GM23248 (cell line): ENCODE data around the gene TBC1D8. TPM values are rescaled to one million over a fixed set of nuclear protein-coding genes. Genes with fewer than 3 reads are reported as not detected.

Experiments used
- DNase-seq: peaks from one replicate; pipeline ENCODE4 v3.0.0-alpha.2; 2015
- H2AFZ ChIP-seq: fragments of 200-600 bp; sonication (generic); 2 replicates; pipeline ENCODE4 v1.6.1; 2016; ENCODE audit warnings: antibody characterized with exemption
- H3F3A ChIP-seq: fragments of 200-600 bp; sonication (generic); 2 replicates; pipeline ENCODE4 v1.6.1; 2016; ENCODE audit warnings: mild to moderate bottlenecking, antibody characterized with exemption, mixed run types; ENCODE audit not compliant: insufficient read depth
- H3K27ac ChIP-seq: fragments of 200-600 bp; sonication (generic); 2 replicates; pipeline ENCODE4 v1.5.1; 2016; ENCODE audit warnings: mild to moderate bottlenecking
- H3K27me3 ChIP-seq: fragments of 200-600 bp; sonication (generic); replicated peaks from 2 replicates; pipeline ENCODE4 v1.6.1; 2016; ENCODE audit warnings: mild to moderate bottlenecking; ENCODE audit not compliant: insufficient read depth
- H3K36me3 ChIP-seq: fragments of 200-600 bp; sonication (generic); 2 replicates; pipeline ENCODE4 v1.6.1; 2016; ENCODE audit warnings: low read depth, mild to moderate bottlenecking
- H3K4me1 ChIP-seq: fragments of 200-600 bp; sonication (generic); 2 replicates; pipeline ENCODE4 v1.6.1; 2016; ENCODE audit warnings: mild to moderate bottlenecking; ENCODE audit not compliant: insufficient read depth
- H3K4me2 ChIP-seq: fragments of 200-600 bp; sonication (generic); one replicate; pipeline ENCODE4 v1.6.1; 2016; ENCODE audit warnings: mild to moderate bottlenecking; ENCODE audit not compliant: unreplicated experiment
- H3K4me3 ChIP-seq: fragments of 200-600 bp; sonication (generic); 2 replicates; pipeline ENCODE4 v1.5.1; 2016; ENCODE audit warnings: mild to moderate bottlenecking
- H3K79me2 ChIP-seq: fragments of 200-600 bp; sonication (generic); 2 replicates; pipeline ENCODE4 v1.6.1; 2016; ENCODE audit warnings: mild to moderate bottlenecking; ENCODE audit not compliant: insufficient read depth
- H3K9ac ChIP-seq: fragments of 200-600 bp; sonication (generic); 2 replicates; pipeline ENCODE4 v1.6.1; 2016; ENCODE audit warnings: mild to moderate bottlenecking
- H3K9me2 ChIP-seq: fragments of 200-600 bp; sonication (generic); 2 replicates; pipeline ENCODE4 v1.6.1; 2016; ENCODE audit warnings: mixed run types, mild to moderate bottlenecking, moderate library complexity; ENCODE audit not compliant: insufficient read depth
- H3K9me3 ChIP-seq: fragments of 200-600 bp; sonication (generic); one replicate; pipeline ENCODE4 v1.6.1; 2017; ENCODE audit warnings: low read depth
- H4K20me1 ChIP-seq: fragments of 200-600 bp; sonication (generic); 2 replicates; pipeline ENCODE4 v1.6.0; 2016; ENCODE audit not compliant: insufficient read depth
- EZH2 ChIP-seq: fragments of 200-600 bp; sonication (generic); IDR thresholded peaks from 2 replicates; pipeline ENCODE4 v1.6.1; 2018; ENCODE audit warnings: antibody characterized with exemption, mild to moderate bottlenecking; ENCODE audit not compliant: insufficient read depth, poor library complexity, severe bottlenecking
- EZH2phosphoT487 ChIP-seq: fragments of 200-600 bp; sonication (generic); IDR thresholded peaks from 2 replicates; pipeline ENCODE4 v1.6.1; 2018; ENCODE audit warnings: antibody characterized with exemption, moderate library complexity, mild to moderate bottlenecking, low read depth; ENCODE audit not compliant: insufficient read depth
- WGBS, 2 experiments: methylation state at CpG; one replicate each; pipeline ENCODE4 v1.1.6; 2015 to 2017; ENCODE audit warnings: low lambda C conversion rate in 2 of 2, low coverage in 1 of 2; ENCODE audit errors: missing lambda C conversion rate in 2 of 2; 5-methylcytosine and 5-hydroxymethylcytosine counted together
- in situ Hi-C: fragments of 300-500 bp; cut with MboI; formaldehyde crosslinking; loops from 2 replicates; pipeline ENCODE4 v1.15.0; 2020
- polyA plus RNA-seq: library from polyadenylated mRNA; unstranded; fragments of >200 nt; fragmentation: Nextera tagmentation; extraction: Ambion mirVana; gene quantifications from 2 replicates; pipeline ENCODE4 v1.2.1, GENCODE V29; 2016
- total RNA-seq: library from RNA; depleted of rRNA; stranded (reverse); fragments of >200 nt; shearing (Covaris generic); gene quantifications from 2 replicates; pipeline ENCODE4 v1.2.3, GENCODE V29; 2014

TBC1D8 gene
- total and polyA plus RNA-seq, 2 experiments from 2014 or later = 2.5 to 2.6 TPM

DNA sequence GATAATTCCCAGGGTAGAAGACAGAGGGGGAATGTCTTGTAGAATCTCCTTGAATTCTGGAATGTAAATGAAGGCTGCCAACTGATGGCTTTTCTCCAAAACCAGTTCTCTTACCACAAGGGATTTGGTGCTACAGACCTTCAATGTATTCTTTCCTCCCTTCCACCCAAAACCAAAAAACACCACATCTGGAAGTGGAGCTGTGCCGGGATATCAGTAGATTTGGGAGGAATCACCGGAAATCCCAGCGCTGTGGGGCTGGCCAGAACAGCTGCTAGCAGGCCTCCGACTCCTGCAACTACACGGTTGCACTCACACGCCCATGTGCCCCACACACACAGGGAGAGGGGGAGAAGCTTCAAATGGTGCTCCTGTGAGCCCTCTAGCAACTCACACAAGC, 103.4 kb downstream of the TBC1D8 start:
- Histone ChIP-seq H3K9me2 (no peaks in the 10 kb centered on the region), H3K27ac (no peak overlapping the region), H3K9me3 (no peaks in the 10 kb centered on the region), H2AFZ (no peak overlapping the region), H3K36me3 (no peaks in the 10 kb centered on the region), H3K79me2 (no peaks in the 10 kb centered on the region), H3K27me3 (no peaks in the 10 kb centered on the region), H3F3A (no peaks in the 10 kb centered on the region), H4K20me1 (no peaks in the 10 kb centered on the region), H3K4me2 (no peak overlapping the region), H3K4me3 (no peak overlapping the region), H3K4me1 (no peaks in the 10 kb centered on the region), H3K9ac (no peak overlapping the region)
- no peak for DNase-seq
- TF ChIP-seq EZH2 (no peak), EZH2phosphoT487 (no peak)
- in situ Hi-C loops = no loop called here
- 92 to 93% methylated on average over 6 of the region's 6 CpGs for WGBS, 2 experiments

DNA sequence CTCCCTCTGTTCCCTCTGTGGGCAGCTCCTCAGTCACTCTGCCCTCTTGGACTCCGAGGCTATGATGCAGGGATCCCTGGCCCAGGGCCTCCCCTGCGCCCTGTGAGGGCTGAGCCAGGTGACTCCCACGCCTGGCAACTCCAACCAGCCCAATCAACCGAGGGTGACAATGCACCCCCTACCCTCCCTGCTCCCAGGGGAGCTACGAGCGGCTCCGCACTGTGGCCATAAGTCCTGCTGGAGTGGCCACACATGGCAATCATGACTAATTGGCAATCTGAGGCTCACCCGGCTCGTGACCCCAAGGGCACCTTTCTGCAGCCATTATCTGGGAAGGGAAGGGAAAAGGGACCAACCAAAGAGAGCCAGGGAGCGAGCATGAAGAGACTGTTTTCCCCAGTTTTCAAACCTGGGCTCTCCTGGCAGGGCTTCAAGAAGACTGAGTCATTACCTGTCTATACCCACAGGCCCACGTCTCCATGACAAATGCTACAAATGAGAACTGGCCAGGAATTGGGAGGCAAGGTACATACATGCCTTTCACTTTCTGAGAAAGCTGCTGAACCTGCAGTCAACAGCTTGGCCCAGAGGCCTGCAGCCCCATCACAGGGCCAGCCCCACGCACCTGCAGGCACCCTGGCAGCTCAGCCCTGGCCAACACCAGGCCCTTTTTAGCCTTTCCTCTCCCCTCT, 104.0 kb downstream of the TBC1D8 start:
- Histone ChIP-seq H2AFZ (no peak overlapping the region), H3K9me2 (no peaks in the 10 kb centered on the region), H3K79me2 (no peaks in the 10 kb centered on the region), H3K4me1 (no peaks in the 10 kb centered on the region), H3K36me3 (no peaks in the 10 kb centered on the region), H4K20me1 (no peaks in the 10 kb centered on the region), H3K27me3 (no peaks in the 10 kb centered on the region), H3K9me3 (no peaks in the 10 kb centered on the region), H3K4me3 (no peak overlapping the region), H3K27ac (no peak overlapping the region), H3K9ac (no peak overlapping the region), H3F3A (no peaks in the 10 kb centered on the region), H3K4me2 (no peak overlapping the region)
- in situ Hi-C loops = no loop called here
- peak; percentile 14 for DNase-seq
- no peak for TF ChIP-seq EZH2
- no peak for TF ChIP-seq EZH2phosphoT487
- WGBS, 2 experiments = 90% methylated on average over 12 of the region's 12 CpGs

DNA sequence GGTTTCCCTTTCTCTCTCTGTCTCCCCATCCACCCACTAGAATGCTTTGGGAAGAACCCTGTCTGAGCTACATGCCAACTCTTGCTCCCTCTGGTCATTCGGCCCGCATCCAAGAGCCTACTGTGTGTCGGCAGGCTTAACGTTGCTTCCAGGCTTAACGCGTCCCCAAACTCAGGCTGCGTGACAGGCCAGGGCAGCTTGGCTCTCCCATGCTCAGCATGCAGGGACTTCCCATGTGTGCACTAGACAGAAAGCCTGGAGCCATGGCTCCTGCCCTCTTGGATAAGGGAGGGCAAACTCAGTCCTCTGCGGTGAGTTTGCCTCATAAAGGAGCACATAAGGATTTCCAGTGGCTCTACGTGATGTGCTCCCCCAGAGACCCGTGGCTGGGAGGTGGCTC, 105.9 kb downstream of the TBC1D8 start:
- Histone ChIP-seq H2AFZ (no peak overlapping the region), H3K9ac (no peak overlapping the region), H3K9me3 (no peaks in the 10 kb centered on the region), H4K20me1 (no peaks in the 10 kb centered on the region), H3K79me2 (no peaks in the 10 kb centered on the region), H3K27ac (no peak overlapping the region), H3K36me3 (no peaks in the 10 kb centered on the region), H3K4me1 (no peaks in the 10 kb centered on the region), H3F3A (no peaks in the 10 kb centered on the region), H3K27me3 (no peaks in the 10 kb centered on the region), H3K4me3 (no peak overlapping the region), H3K4me2 (no peak overlapping the region), H3K9me2 (no peaks in the 10 kb centered on the region)
- in situ Hi-C loops = no loop called here
- no peak for DNase-seq
- TF ChIP-seq EZH2 (no peak), EZH2phosphoT487 (no peak)
- 96 to 97% methylated on average over 10 of the region's 10 CpGs for WGBS, 2 experiments

DNA sequence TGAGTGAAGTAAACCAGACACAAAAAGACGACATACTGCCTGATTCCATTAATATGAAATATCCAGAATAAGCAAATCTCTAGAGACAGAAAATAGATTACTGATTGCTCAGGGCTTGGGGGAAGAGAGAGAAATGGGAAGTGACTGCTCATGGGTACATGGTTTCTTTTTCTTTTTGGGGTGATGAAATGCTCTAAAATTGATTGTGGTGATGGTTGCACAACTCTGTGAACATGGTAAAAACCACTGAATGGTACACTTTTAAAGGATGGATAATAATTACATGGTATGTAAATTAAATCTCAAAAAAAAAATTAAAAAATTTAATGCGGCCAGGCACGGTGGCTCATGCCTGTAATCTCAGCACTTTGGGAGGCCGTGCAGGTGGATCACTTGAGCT, 109.8 kb downstream of the TBC1D8 start:
- H3K9me3 ChIP-seq = no peaks in the 10 kb centered on the region
- in situ Hi-C loops = no loop called here
- no peaks in the 10 kb centered on the region for H3F3A ChIP-seq
- TF ChIP-seq EZH2 = no peak
- no peak overlapping the region for H3K9ac ChIP-seq
- H3K4me2 ChIP-seq = no peak overlapping the region
- H2AFZ ChIP-seq = no peak overlapping the region
- no peaks in the 10 kb centered on the region for H3K4me1 ChIP-seq
- 94 to 97% methylated on average over 4 of the region's 4 CpGs for WGBS, 2 experiments
- H3K9me2 ChIP-seq = no peaks in the 10 kb centered on the region
- H3K36me3 ChIP-seq = no peaks in the 10 kb centered on the region
- H4K20me1 ChIP-seq = no peaks in the 10 kb centered on the region
- no peaks in the 10 kb centered on the region for H3K79me2 ChIP-seq
- DNase-seq = peak; percentile 15
- H3K27me3 ChIP-seq = no peaks in the 10 kb centered on the region
- no peak overlapping the region for H3K27ac ChIP-seq
- H3K4me3 ChIP-seq = no peak overlapping the region

DNA sequence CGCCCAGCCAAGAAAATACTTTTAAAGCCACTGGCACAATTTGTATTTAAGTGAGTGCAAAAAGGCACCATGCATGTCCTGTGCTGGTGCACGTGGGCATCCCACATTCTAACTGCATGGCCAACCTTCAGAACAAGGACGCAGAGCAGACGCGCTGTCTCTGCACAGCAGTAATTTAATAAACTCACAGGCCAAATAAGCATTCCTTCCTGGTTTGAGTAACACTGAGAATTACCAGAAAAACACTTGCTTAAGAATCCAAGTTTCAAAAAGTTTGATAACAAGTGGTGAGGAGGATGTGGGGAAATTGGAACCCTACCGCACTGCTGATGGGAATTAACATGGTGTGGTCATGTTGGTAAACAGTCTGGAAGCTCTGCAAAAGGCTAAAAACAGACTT, 110.4 kb downstream of the TBC1D8 start:
- H3K9ac ChIP-seq = no peak overlapping the region
- H3K4me2 ChIP-seq = no peak overlapping the region
- in situ Hi-C loops = no loop called here
- DNase-seq = no peak
- H3F3A ChIP-seq = no peaks in the 10 kb centered on the region
- no peak overlapping the region for H2AFZ ChIP-seq
- no peaks in the 10 kb centered on the region for H3K4me1 ChIP-seq
- no peak overlapping the region for H3K27ac ChIP-seq
- 89 to 91% methylated on average over 6 of the region's 6 CpGs for WGBS, 2 experiments
- H3K9me2 ChIP-seq = no peaks in the 10 kb centered on the region
- H3K79me2 ChIP-seq = no peaks in the 10 kb centered on the region
- H3K9me3 ChIP-seq = no peaks in the 10 kb centered on the region
- no peaks in the 10 kb centered on the region for H4K20me1 ChIP-seq
- TF ChIP-seq EZH2phosphoT487 = no peak
- TF ChIP-seq EZH2 = no peak
- no peaks in the 10 kb centered on the region for H3K36me3 ChIP-seq
- no peak overlapping the region for H3K4me3 ChIP-seq
- no peaks in the 10 kb centered on the region for H3K27me3 ChIP-seq
